HG02759 (cell line): ENCODE results near the gene GPR139.

Experiments used
- ATAC-seq: cut with Tn5 transposase; IDR thresholded peaks from one replicate; pipeline ENCODE4 v1.9.1; 2021; ENCODE audit warnings: mild to moderate bottlenecking, moderate library complexity; ENCODE audit not compliant: unreplicated experiment

The GPR139 gene

DNA sequence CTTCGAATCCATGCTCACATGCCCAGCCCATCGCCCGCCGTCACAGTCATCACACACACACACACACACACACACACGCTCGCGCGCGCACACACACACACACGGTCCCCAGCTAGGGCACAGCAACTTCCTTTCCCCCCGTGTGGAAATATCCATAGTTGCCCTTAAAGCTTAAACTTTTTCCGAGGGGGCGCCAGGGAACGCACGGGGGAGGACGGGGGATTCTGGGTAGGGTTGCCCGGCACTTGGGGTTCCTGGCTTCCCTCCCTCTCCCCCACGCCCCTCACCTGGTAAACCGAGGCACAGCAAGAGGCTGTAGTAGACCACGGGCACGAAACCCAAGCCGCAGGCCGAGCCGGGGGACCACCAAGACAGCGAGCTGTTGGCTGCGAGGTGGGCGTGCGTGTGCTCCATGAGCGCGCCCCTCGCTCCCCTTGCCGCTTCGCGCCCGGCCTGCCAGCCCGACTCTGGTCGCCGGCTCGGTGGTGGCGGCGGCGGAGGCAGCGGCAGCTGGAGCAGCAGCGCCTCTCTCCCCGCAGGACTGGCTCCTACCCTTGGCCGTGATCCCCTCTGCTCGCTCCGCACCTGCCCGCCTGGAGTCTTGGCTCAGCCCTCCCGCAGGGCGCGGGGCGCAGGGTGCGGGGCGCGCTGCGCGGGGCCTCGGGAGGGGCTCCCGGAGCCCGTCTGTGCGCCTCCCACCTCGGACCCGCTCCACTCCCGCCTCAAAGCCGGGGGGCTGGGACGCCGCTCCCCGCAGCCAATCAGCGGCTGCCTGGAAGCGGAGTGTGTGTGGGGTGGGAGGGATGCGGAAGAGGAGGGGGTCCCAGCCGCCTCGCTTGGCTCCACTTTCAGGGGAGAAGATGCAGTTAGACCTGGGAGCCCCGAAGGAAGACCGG, at the start of gene GPR139:
Gene GPR139, minus strand, starts transcription at position 688 of the 896 bp plus-strand sequence. Its CDS starts 274 bp downstream, at position 414.
- ATAC-seq = no peak

DNA sequence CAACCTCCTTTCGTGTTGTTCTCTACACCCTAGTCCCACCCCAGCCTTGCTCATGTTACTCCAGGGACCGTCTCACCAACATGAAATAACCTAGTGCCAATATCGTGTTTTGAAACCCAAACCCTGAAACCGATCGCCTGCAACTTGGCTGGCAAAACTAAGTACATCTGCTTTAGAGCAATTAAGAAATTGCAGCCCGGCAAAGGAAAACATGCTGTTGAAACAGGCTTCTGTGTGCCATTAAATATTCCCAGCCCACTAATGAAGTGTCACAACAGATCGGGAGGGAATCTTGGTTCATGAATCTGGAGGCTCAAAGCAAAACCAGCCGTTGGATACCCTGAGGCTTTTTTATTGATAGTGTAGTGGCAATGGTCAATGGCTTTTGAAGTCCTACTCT, 48.3 kb upstream of the GPR139 start:
- ATAC-seq = no peak

DNA sequence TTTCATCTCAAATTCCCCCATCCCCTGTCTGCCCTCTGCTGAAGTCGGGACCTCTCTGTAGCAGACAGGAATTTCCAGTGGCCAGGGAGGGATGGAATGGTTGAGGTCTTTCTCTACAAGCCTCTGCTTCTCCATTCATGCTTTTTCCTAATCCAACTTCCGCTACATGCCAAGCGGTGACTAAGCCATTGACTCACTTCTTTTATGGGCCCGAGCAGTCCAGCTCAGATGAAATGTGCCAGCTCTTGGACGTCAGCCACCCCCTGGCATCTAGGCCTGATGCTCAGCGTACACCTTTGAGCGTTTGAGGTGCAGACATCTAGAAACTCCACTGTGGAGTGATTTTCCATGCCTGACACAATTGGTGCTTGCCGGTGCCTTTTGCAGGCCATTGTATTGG, 40.7 kb upstream of the GPR139 start:
- no peak for ATAC-seq

GRCh38 chr16:20111143-20111542, 37.5 kb upstream of the GPR139 start:
- no peak for ATAC-seq

DNA sequence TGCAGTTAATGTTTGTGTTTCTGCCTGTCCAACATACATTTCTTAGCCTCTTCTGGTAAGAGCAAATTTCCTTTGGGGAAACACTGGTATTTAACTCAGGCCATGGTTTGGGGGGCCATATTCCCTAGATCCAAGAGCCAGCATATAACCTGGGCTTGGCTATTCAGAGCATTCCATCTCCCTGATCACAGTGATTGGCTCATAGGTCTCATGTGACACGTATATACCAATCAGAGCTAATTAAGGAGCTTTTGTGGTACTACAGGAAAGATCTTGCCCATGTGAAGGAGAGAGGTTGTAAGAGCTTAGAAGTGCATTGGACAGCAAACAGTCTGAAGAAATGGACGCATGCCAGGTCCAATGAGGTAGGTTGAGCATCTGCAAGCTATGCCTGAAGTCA, 33.4 kb upstream of the GPR139 start:
- no peak for ATAC-seq

GRCh38 chr16:20104563-20105183, 31.0 kb upstream of the GPR139 start:
- no peak for ATAC-seq

DNA sequence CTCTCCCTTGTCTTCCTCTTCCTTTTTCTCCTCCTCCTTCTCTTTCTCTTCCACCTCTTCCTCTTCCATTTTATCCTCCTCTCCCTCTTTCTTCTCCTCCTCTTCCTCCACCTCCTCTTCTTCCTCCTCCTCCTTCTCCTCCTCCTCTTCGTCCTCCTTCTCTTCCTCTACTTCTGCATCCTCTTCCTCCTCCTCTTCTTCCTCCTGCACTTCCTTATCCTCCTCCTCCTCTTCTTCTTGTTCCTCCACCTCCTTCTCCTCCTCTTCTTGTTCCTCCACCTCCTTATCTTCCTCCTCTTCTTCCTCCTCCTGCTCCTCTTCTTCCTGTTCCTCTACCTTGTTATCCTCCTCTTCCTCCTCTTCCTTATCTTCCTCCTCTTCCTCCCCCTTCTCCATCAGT, 28.8 kb upstream of the GPR139 start:
- no peak for ATAC-seq

DNA sequence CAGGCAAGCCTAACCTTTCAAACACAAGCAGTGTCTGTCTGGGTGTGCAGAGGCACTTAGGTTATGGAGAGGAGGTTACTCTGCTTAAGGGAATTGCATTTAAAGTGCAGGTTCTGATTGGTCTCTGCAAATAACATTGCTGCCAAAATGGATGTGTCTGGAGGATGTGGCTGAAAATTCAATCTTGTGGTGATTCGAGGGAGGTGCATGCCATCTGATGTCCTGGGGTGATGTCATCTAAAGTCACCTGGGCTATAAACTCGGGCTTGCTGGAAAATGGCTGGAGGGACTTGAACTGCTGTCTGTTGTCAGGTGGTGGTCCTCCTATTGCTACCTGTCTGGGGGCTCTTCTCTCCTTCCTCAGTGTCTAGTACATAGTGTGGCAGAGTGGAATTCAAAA, 28.3 kb upstream of the GPR139 start:
- ATAC-seq = no peak

DNA sequence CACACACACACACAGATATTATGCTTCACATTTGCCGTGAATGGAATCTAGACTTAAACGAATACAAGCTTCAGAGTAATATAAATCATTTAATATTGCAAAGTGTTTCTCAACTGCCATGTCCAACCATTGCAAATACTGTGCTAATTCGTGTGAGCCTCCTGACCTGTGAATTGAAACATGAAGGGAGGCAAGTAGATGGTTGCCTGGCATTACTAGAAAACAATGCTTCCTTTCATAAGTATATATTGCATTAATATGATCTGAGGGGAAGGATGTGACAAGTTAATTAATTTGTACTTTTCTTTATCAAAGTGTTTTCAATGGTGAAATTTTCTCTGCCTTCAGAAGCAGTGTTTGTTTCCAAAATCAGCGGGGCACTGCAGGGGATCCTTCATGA, 25.7 kb upstream of the GPR139 start:
- ATAC-seq = no peak

GRCh38 chr16:20094157-20094556, 20.5 kb upstream of the GPR139 start:
- no peak for ATAC-seq

DNA sequence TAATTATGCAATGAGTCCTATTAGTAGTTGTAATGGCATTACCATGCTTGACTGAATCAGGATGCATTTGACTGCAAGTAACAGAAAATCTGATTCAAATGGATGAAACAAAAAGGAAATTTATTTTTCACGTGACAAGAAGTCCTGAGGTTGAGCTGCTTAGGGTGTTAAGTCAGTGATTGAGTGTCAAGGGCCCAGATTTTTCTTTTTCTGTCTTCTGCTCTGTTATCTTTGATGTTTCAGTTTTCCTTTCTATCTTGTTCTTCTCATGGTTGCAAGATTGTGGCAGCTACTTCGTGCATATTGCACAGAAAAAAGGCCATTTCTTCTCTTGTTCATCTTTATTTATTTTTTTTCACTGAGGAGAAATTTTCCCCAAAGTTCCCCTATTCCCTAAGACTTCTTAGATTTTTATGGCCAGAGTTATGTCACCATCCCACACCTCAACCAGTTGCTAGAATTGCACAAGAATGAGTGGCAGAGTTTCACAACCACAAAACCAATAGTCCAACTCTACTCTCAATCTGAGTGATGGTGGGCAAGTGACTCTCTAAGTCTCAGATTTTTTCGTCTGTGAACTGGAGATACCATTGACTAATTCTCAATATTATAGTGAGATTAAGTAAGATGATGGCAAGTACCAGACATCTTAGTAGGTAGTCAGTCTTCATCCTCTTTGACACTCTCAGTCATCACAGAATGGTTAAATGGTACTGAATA, 15.7 kb upstream of the GPR139 start:
- ATAC-seq = no peak

- ATAC-seq = no peak
Observed at GRCh38 chr16:20084624-20085226, 11.0 kb upstream of the GPR139 start.

DNA sequence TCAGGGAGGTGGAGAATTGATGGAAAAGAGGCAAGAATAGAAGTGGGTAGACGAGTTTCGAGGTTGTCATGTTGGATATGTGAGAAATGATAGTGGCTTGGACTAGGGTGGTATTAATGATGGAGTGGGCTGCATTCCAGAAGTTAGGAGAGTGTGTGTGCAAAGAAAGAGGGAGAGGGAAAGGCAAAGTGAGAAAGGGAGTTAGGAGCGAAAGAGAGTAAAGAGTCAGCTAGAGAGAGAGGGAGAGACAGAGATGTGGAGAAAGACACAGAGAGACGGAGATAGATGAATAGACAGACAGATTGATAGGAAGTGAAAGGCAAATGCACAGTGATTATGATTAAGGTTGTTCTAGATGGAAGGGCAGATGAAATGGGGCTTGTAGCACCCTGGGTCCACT, 5.4 kb upstream of the GPR139 start:
- ATAC-seq = no peak

DNA sequence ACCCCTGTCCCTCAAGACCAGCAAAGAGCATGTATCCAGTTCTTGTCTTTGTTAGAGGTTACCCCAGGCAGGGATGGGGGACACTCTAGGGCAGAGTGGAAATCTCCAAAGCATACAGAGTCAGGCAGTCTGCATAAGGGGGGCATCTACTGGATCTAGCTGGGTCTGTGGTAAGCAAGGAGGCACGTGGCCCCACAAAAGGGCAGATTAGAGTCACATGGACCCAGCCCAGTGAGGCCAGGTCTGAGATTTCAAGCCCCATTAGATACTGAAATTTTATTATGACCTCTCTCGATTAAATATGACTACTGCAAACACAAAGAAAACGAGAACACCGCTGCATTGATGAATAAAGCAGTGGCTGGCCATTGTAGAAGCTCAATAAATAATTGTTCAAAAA, 1.6 kb upstream of the GPR139 start:
- no peak for ATAC-seq

DNA sequence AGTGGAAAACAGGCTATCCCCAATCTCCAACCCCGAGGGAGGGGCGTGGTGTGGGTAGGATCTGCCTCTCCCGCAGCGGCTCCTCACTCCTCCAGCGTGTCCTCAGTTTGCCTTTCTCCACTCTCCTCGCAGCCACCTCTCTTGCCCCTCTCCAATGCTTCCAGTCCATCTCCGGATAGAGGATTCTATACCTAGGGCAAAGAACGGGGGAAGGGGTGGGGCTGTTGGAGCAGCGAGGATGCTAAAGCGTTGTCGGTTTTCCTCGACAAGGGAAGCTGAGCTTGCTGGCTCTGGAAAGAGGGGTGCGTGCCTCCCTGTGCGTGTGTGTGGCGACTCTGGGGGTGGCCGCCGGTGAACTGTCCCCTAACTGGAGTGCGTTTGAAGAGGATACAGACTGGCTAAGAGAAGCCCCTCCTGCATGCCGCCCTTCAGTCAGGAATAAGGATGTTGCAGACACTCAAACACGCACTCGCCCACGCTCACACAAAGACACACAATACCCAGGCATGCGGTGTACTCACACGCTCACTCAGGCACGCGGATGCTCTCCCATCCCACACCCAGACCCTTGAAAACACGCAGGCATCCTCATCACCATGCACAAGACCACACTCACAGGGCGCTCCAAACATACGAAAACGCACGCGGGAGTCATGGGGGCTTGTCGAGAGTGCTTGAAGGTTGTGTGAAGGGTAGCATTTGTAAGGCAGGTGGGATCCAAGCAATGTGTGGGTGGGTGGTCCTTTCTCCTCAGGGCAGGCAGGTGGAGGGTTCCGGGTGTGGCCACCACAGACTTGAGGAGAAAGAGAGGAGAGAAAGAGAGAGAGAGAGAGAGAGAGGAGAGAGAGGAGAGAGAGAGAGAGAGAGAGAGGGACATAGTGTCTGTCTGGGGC, 655 bp upstream of the GPR139 start:
- ATAC-seq = no peak

- no peak for ATAC-seq
Observed at GRCh38 chr16:20072874-20073202, 852 bp downstream of the GPR139 start.

- no peak for ATAC-seq
Observed at GRCh38 chr16:20072146-20072873, 1.4 kb downstream of the GPR139 start.

DNA sequence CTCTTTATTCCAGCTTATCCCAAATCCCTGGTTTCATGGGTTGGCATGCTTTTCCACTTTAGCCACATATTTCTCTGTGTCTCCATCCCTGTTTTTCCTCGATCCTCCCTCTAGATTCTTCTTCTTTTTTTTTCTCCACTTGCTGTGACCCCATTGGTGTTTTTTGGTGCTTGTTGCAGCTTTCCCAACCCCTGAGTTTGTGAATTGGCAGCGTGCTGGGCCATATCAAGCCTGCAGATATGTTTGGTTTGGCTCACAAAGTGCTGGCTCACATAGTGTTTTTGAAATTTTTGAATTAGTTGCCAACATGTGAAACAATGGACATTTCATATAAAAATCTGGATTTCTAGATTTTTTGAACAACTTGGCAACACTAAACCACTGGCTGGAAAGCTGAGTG, 8.8 kb downstream of the GPR139 start:
- no peak for ATAC-seq

DNA sequence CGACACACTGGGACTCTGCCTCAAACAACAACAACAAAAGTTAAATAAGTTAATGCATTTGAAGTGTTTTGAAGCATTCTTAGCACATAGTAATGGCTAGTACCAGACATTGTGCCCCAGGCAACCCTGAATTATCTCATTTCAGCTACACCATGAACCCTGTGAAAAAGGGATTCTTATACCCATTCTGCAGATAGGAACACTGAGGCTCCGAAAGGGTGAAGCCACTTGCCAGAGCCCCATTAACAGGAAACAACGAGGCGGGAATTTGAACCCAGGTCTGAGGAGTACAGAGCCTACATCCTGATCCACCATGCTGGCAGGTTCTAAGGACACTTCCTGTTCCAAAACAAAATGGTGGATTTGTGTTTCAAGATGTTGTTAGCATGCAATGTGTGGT, 9.2 kb downstream of the GPR139 start:
- no peak for ATAC-seq

GRCh38 chr16:20061132-20061531, 12.6 kb downstream of the GPR139 start:
- ATAC-seq = no peak
